Activated CD4-positive, alpha-beta memory T cell treated with anti-CD3 and anti-CD28 coated beads, Interleukin-2, amount 10 ng/mL, durations not matched to agents 7 days and 5 days (primary cell): ENCODE measurements around the gene FOXP4. TPM values are rescaled to one million over a fixed set of nuclear protein-coding genes. Genes with fewer than 3 reads are reported as not detected.
A peak's percentile ranks its signal among the peaks of the same experiment; 100 is the strongest.

ENCODE experiments used
- CTCF ChIA-PET: fragments of 350-600 bp; sonication (Branson Sonifier 250); formaldehyde crosslinking; loops from one replicate; lab custom pipeline; 2021; ENCODE audit warnings: antibody characterized with exemption, inconsistent platforms; lab: Charles Lee
- POLR2A ChIA-PET: fragments of 350-600 bp; sonication (Branson Sonifier 250); formaldehyde crosslinking; loops from one replicate; lab custom pipeline; 2021; ENCODE audit warnings: antibody characterized with exemption; lab: Charles Lee
- DNase-seq: peaks from one replicate; pipeline ENCODE4 v3.0.0-alpha.2; 2020
- H3K27ac Mint-ChIP-seq: one replicate; pipeline ENCODE4 v1.8.0; 2021; ENCODE audit warnings: mild to moderate bottlenecking, mixed read lengths
- H3K27me3 Mint-ChIP-seq: one replicate; pipeline ENCODE4 v1.8.0; 2021; ENCODE audit warnings: mixed read lengths
- H3K36me3 Mint-ChIP-seq: one replicate; pipeline ENCODE4 v1.8.0; 2021; ENCODE audit warnings: low read depth, mixed read lengths
- H3K4me1 Mint-ChIP-seq: one replicate; pipeline ENCODE4 v1.8.0; 2021; ENCODE audit warnings: mixed read lengths
- H3K4me3 Mint-ChIP-seq: one replicate; pipeline ENCODE4 v1.8.0; 2021; ENCODE audit warnings: mild to moderate bottlenecking, mixed read lengths
- H3K9me3 Mint-ChIP-seq: one replicate; pipeline ENCODE4 v1.8.0; 2021; ENCODE audit warnings: mixed read lengths
- total RNA-seq, 2 experiments: library from RNA; stranded (reverse); gene quantifications; one replicate each; pipeline ENCODE4 v1.2.3, GENCODE V29; 2021

FOXP4 gene
- total RNA-seq, 2 experiments from 2014 or later = 7.9 to 8.5 TPM

GRCh38 chr6:41589223-41589622 is 43.0 kb downstream of the FOXP4 start:
- no peaks in the 10 kb centered on the region for H3K9me3 Mint-ChIP-seq
- H3K27ac Mint-ChIP-seq = no peak overlapping the region
- POLR2A ChIA-PET = no interaction called here
- no peak for DNase-seq
- no peak overlapping the region for H3K4me3 Mint-ChIP-seq
- CTCF ChIA-PET = interaction anchor here (0.5 to 0.9 kb wide), 5 partner anchors 123 to 186 kb away, joined by 3 to 4 read pairs (median 3); no protein-coding TSS in a partner anchor
- no peaks in the 10 kb centered on the region for H3K27me3 Mint-ChIP-seq
- peaks cover 2% of the 10 kb centered on the region for H3K4me1 Mint-ChIP-seq
- no peaks in the 10 kb centered on the region for H3K36me3 Mint-ChIP-seq

- CTCF ChIA-PET = interaction anchor here (0.5 to 1.4 kb wide), 5 partner anchors 124 to 186 kb away, joined by 3 to 9 read pairs (median 3); no protein-coding TSS in a partner anchor
- H3K9me3 Mint-ChIP-seq = no peaks in the 10 kb centered on the region
- no peaks in the 10 kb centered on the region for H3K36me3 Mint-ChIP-seq
- peaks cover 2% of the 10 kb centered on the region for H3K4me1 Mint-ChIP-seq
- DNase-seq = no peak
- H3K27ac Mint-ChIP-seq = no peak overlapping the region
- H3K4me3 Mint-ChIP-seq = no peak overlapping the region
- POLR2A ChIA-PET = no interaction called here
- no peaks in the 10 kb centered on the region for H3K27me3 Mint-ChIP-seq
These were observed 43.7 kb downstream of the FOXP4 start for GRCh38 chr6:41589636-41590622.

- no peaks in the 10 kb centered on the region for H3K27me3 Mint-ChIP-seq
- H3K9me3 Mint-ChIP-seq = no peaks in the 10 kb centered on the region
- no peak for DNase-seq
- no peaks in the 10 kb centered on the region for H3K4me1 Mint-ChIP-seq
- ChIA-PET POLR2A (no interaction called here), CTCF (interaction anchor here (0.9 to 1.4 kb wide), 2 partner anchors 166 to 223 kb away, joined by 3 to 9 read pairs; no protein-coding TSS in a partner anchor)
- no peak overlapping the region for H3K27ac Mint-ChIP-seq
- H3K4me3 Mint-ChIP-seq = no peak overlapping the region
- no peaks in the 10 kb centered on the region for H3K36me3 Mint-ChIP-seq
These were observed 44.9 kb downstream of the FOXP4 start for GRCh38 chr6:41591122-41591521.

- Mint-ChIP-seq H3K27me3 (no peaks in the 10 kb centered on the region), H3K9me3 (no peaks in the 10 kb centered on the region), H3K27ac (no peak overlapping the region), H3K36me3 (no peaks in the 10 kb centered on the region), H3K4me3 (no peak overlapping the region), H3K4me1 (no peaks in the 10 kb centered on the region)
- DNase-seq = peak; percentile 80
- CTCF ChIA-PET = interaction anchor here (0.5 to 1.6 kb wide), 5 partner anchors 31 to 223 kb away, joined by 3 to 16 read pairs (median 9); no protein-coding TSS in a partner anchor
- POLR2A ChIA-PET = no interaction called here
These were observed 45.8 kb downstream of the FOXP4 start for GRCh38 chr6:41591859-41592502.

- DNase-seq = no peak
- Mint-ChIP-seq H3K36me3 (no peaks in the 10 kb centered on the region), H3K9me3 (no peaks in the 10 kb centered on the region), H3K4me3 (no peak overlapping the region), H3K27me3 (no peaks in the 10 kb centered on the region), H3K27ac (no peak overlapping the region), H3K4me1 (no peaks in the 10 kb centered on the region)
- ChIA-PET POLR2A (no interaction called here), CTCF (interaction anchor here (1.5 to 1.6 kb wide), 3 partner anchors 9 to 172 kb away, joined by 4 to 16 read pairs (median 9); no protein-coding TSS in a partner anchor)
These were observed 47.2 kb downstream of the FOXP4 start for GRCh38 chr6:41593406-41593805.

GRCh38 chr6:41593839-41594238 is 47.7 kb downstream of the FOXP4 start:
- Mint-ChIP-seq H3K4me3 (no peak overlapping the region), H3K4me1 (no peaks in the 10 kb centered on the region), H3K36me3 (no peaks in the 10 kb centered on the region), H3K27ac (no peak overlapping the region), H3K9me3 (no peaks in the 10 kb centered on the region), H3K27me3 (no peaks in the 10 kb centered on the region)
- CTCF ChIA-PET = interaction anchor here (1.0 to 1.6 kb wide), 3 partner anchors 9 to 225 kb away, joined by 3 to 7 read pairs (median 4); no protein-coding TSS in a partner anchor
- POLR2A ChIA-PET = no interaction called here
- DNase-seq = no peak

GRCh38 chr6:41594326-41594725 is 48.1 kb downstream of the FOXP4 start:
- H3K4me1 Mint-ChIP-seq = no peaks in the 10 kb centered on the region
- no peaks in the 10 kb centered on the region for H3K9me3 Mint-ChIP-seq
- no peak overlapping the region for H3K27ac Mint-ChIP-seq
- ChIA-PET POLR2A (no interaction called here), CTCF (interaction anchor here (1.0 to 1.6 kb wide), 4 partner anchors 8 to 226 kb away, joined by 3 to 7 read pairs (median 4); no protein-coding TSS in a partner anchor)
- H3K36me3 Mint-ChIP-seq = no peaks in the 10 kb centered on the region
- H3K4me3 Mint-ChIP-seq = no peak overlapping the region
- no peak for DNase-seq
- no peaks in the 10 kb centered on the region for H3K27me3 Mint-ChIP-seq

GRCh38 chr6:41594766-41595165 is 48.6 kb downstream of the FOXP4 start:
- no peaks in the 10 kb centered on the region for H3K4me1 Mint-ChIP-seq

GRCh38 chr6:41595166-41595565 is 49.0 kb downstream of the FOXP4 start:
- Mint-ChIP-seq H3K4me1 (no peaks in the 10 kb centered on the region), H3K27me3 (no peaks in the 10 kb centered on the region), H3K36me3 (no peaks in the 10 kb centered on the region), H3K27ac (no peak overlapping the region), H3K4me3 (no peak overlapping the region), H3K9me3 (no peaks in the 10 kb centered on the region)
- ChIA-PET CTCF (interaction anchor here (0.7 to 2.0 kb wide), 4 partner anchors 69 to 227 kb away, joined by 3 to 4 read pairs (median 3); no protein-coding TSS in a partner anchor), POLR2A (no interaction called here)
- DNase-seq = no peak

More at GRCh38 chr6:41594766-41595165, 48.6 kb downstream of the FOXP4 start:
- ChIA-PET POLR2A (no interaction called here), CTCF (interaction anchor here (1.0 to 1.6 kb wide), 4 partner anchors 8 to 226 kb away, joined by 3 to 7 read pairs (median 4); no protein-coding TSS in a partner anchor)
- Mint-ChIP-seq H3K4me3 (no peak overlapping the region), H3K27ac (no peak overlapping the region), H3K9me3 (no peaks in the 10 kb centered on the region), H3K27me3 (no peaks in the 10 kb centered on the region), H3K36me3 (no peaks in the 10 kb centered on the region)
- DNase-seq = no peak

GRCh38 chr6:41596096-41596685 is 50.0 kb downstream of the FOXP4 start:
- Mint-ChIP-seq H3K9me3 (no peaks in the 10 kb centered on the region), H3K27me3 (no peaks in the 10 kb centered on the region), H3K36me3 (no peaks in the 10 kb centered on the region), H3K4me1 (no peaks in the 10 kb centered on the region), H3K4me3 (no peak overlapping the region), H3K27ac (no peak overlapping the region)
- DNase-seq = no peak
- ChIA-PET CTCF (interaction anchor here (1.1 to 2.0 kb wide), 2 partner anchors 87 to 228 kb away, joined by 4 read pairs; no protein-coding TSS in a partner anchor), POLR2A (no interaction called here)

GRCh38 chr6:41596807-41597206 is 50.6 kb downstream of the FOXP4 start:
- H3K27ac Mint-ChIP-seq = no peak overlapping the region
- ChIA-PET POLR2A (no interaction called here), CTCF (interaction anchor here (1.1 to 2.0 kb wide), 3 partner anchors 86 to 228 kb away, joined by 4 read pairs; no protein-coding TSS in a partner anchor)
- no peak overlapping the region for H3K4me3 Mint-ChIP-seq
- H3K27me3 Mint-ChIP-seq = no peaks in the 10 kb centered on the region
- DNase-seq = no peak
- no peaks in the 10 kb centered on the region for H3K36me3 Mint-ChIP-seq
- no peaks in the 10 kb centered on the region for H3K9me3 Mint-ChIP-seq
- H3K4me1 Mint-ChIP-seq = no peaks in the 10 kb centered on the region

- no peaks in the 10 kb centered on the region for H3K36me3 Mint-ChIP-seq
- no peaks in the 10 kb centered on the region for H3K27me3 Mint-ChIP-seq
- no peak for DNase-seq
- ChIA-PET POLR2A (no interaction called here), CTCF (interaction anchor here (1.1 to 2.0 kb wide), 3 partner anchors 86 to 229 kb away, joined by 4 read pairs; no protein-coding TSS in a partner anchor)
- no peaks in the 10 kb centered on the region for H3K4me1 Mint-ChIP-seq
- no peaks in the 10 kb centered on the region for H3K9me3 Mint-ChIP-seq
- no peak overlapping the region for H3K4me3 Mint-ChIP-seq
- H3K27ac Mint-ChIP-seq = no peak overlapping the region
These were observed 51.2 kb downstream of the FOXP4 start for GRCh38 chr6:41597246-41598000.
